22Rv1 (cell line): ENCODE results near the gene RAPGEF4.

Source experiments
- ZFX ChIP-seq: fragments of 450-650 bp; IDR thresholded peaks from 2 replicates; pipeline ENCODE4 v1.6.1; 2017; ENCODE audit warnings: antibody characterized with exemption, borderline replicate concordance
- TF ChIP-seq, protein P1 (sequence below): fragments of 450-650 bp; IDR thresholded peaks from 2 replicates; pipeline ENCODE4 v1.5.1; 2017; ENCODE audit warnings: mild to moderate bottlenecking

DNA sequence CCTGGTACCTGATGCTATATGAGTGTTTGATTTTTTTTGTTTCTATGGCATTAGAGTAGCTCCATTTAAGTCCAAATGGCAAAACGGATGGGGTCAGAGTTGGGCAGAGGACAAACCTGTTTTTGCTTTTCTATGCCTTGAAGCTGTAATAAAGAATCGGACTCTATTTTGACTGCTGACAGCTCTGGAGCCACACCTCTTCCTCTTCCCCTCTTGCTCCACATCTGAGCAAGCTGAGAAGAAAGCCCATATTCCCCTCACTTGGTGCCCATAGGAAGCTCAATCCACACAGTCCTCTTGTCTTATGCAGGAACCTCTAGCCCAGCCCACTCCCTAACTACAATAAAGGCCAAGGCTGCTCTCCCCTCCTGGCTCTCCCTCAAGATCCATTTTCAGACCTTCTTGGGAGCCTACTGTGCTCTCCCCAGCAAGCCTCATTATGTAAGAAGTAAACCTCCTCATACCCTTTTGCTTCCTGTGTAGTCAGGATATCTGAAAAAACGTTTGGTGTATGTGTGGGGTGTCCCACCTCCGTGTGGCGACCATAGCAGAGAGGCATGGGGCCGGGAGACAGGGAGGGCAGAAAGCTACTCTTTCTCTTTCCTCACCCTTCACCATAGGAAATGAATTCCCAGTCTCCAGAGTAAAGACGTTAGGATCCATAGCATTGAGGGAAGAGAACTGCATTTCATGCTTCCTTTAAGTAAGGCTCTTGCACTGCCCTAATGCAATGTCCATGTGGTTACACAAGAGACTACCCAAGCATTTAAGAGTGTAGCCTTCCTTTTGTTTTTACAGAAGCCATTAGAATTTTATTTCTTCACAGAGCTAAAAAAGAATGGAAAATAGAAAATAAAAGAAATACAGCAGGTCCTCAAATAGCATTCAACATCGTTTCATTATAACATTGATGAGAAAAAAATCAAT is 41.9 kb upstream of the RAPGEF4 start:
- TF ChIP-seq, protein P1, sequence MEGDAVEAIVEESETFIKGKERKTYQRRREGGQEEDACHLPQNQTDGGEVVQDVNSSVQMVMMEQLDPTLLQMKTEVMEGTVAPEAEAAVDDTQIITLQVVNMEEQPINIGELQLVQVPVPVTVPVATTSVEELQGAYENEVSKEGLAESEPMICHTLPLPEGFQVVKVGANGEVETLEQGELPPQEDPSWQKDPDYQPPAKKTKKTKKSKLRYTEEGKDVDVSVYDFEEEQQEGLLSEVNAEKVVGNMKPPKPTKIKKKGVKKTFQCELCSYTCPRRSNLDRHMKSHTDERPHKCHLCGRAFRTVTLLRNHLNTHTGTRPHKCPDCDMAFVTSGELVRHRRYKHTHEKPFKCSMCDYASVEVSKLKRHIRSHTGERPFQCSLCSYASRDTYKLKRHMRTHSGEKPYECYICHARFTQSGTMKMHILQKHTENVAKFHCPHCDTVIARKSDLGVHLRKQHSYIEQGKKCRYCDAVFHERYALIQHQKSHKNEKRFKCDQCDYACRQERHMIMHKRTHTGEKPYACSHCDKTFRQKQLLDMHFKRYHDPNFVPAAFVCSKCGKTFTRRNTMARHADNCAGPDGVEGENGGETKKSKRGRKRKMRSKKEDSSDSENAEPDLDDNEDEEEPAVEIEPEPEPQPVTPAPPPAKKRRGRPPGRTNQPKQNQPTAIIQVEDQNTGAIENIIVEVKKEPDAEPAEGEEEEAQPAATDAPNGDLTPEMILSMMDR, result no peak
- TF ChIP-seq ZFX, result no peak
